Small intestine (tissue), 7 donors: ENCODE measurements around the gene SELENOM. TPM values are rescaled to one million over a fixed set of nuclear protein-coding genes. Genes with fewer than 3 reads are reported as not detected.

Experiments
- DNase-seq, 2 donors: peaks; one replicate each; pipeline versions ENCODE4 v3.0.0 to v3.0.0-alpha.2; 2013
- FAIRE-seq: peaks from 2 replicates; lab custom pipeline; 2012; peaks lifted over from hg19 to GRCh38; lab: Jason Lieb, UNC
- H3K27ac ChIP-seq, 3 donors: one replicate each; pipeline ENCODE4 v1.5.1; 2013; ENCODE audit warnings: low read length in 2 of 3, mild to moderate bottlenecking in 2 of 3, control low read depth in 1 of 3, inconsistent platforms in 1 of 3, low read depth in 1 of 3, moderate library complexity in 1 of 3
- H3K27me3 ChIP-seq, 3 donors: one replicate each; pipeline ENCODE4 v1.6.1; 2013; ENCODE audit warnings: low read length in 3 of 3, inconsistent platforms in 1 of 3; ENCODE audit not compliant: control insufficient read depth in 3 of 3, insufficient read depth in 3 of 3
- H3K36me3 ChIP-seq, 3 donors: one replicate each; pipeline ENCODE4 v1.6.1; 2013; ENCODE audit warnings: low read length in 3 of 3, inconsistent platforms in 1 of 3, low read depth in 1 of 3, mild to moderate bottlenecking in 1 of 3, moderate library complexity in 1 of 3; ENCODE audit not compliant: control insufficient read depth in 3 of 3, insufficient read depth in 2 of 3
- H3K4me1 ChIP-seq, 3 donors: one replicate each; pipeline ENCODE4 v1.6.1; 2013; ENCODE audit warnings: low read length in 2 of 3, inconsistent platforms in 1 of 3, low read depth in 1 of 3, mild to moderate bottlenecking in 1 of 3, moderate library complexity in 1 of 3; ENCODE audit not compliant: control insufficient read depth in 3 of 3, insufficient read depth in 2 of 3
- H3K4me3 ChIP-seq, 3 donors: one replicate each; pipeline ENCODE4 v1.5.1; 2013; ENCODE audit warnings: low read length in 3 of 3, control low read depth in 1 of 3, inconsistent platforms in 1 of 3, low read depth in 1 of 3, mild to moderate bottlenecking in 1 of 3, moderate library complexity in 1 of 3
- H3K9me3 ChIP-seq, 2 donors: one replicate each; pipeline ENCODE4 v1.6.1; 2013; ENCODE audit warnings: low read depth in 1 of 2, low read length in 1 of 2; ENCODE audit not compliant: control insufficient read depth in 2 of 2, insufficient read depth in 1 of 2
- WGBS, 3 donors: extraction: QIAGEN DNeasy Blood & Tissue Kit; methylation state at CpG; one replicate each; pipeline ENCODE4 v1.1.7; 2013; 5-methylcytosine and 5-hydroxymethylcytosine counted together
- polyA plus RNA-seq, 4 donors: library from polyadenylated mRNA; stranded (reverse) in 3 of 4; unstranded in 1 of 4; fragments of 200-250 nt in 3 of 4; fragments of 120-200 nt in 1 of 4; gene quantifications; one replicate each; pipeline versions ENCODE4 v1.2.1 to v1.2.3, GENCODE V29; 2013
- donor health status: healthy with polysubstance abuse.
- donor health status: control.
- donor health status: control.
- donor health status: Bipolar disorder and iron deficiency.
- donor health status: healthy.

SELENOM gene
- polyA plus RNA-seq, 4 donors = 14.8 to 163 (median 69.2) TPM

DNA sequence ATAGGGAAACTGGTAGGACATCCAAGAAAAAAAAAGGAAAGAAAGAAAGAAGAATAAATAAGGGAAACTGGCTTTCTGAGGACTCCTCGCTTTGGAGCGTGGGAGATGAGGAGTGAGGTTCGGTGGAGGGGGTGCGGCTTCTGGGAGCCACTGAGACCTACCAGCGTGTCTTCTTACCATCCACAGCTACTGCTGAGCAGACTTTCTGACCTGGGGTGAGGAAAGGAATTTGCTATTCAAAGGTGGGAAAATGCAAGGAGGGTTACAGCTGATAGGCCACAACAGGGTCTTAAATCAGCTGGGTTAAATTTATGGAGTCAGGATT is 488 bp upstream of the SELENOM start:
- no peak for DNase-seq
- H3K27ac ChIP-seq = peak overlapping the region; percentile 55 to 81 (median 66)
- peaks cover 0 to 10% (median 0%) of the 10 kb centered on the region in 3 donors for H3K4me1 ChIP-seq
- H3K4me3 ChIP-seq = peak overlapping the region in 2 of 3 donors; percentile 47 to 66
- H3K27me3 ChIP-seq = no peaks in the 10 kb centered on the region
- no peaks in the 10 kb centered on the region for H3K9me3 ChIP-seq
- 0 to 2% (median 1%) methylated on average over 5 of the region's 5 CpGs for WGBS, 3 donors
- FAIRE-seq = no peak
- peaks cover 0 to 31% (median 4%) of the 10 kb centered on the region in 3 donors for H3K36me3 ChIP-seq

DNA sequence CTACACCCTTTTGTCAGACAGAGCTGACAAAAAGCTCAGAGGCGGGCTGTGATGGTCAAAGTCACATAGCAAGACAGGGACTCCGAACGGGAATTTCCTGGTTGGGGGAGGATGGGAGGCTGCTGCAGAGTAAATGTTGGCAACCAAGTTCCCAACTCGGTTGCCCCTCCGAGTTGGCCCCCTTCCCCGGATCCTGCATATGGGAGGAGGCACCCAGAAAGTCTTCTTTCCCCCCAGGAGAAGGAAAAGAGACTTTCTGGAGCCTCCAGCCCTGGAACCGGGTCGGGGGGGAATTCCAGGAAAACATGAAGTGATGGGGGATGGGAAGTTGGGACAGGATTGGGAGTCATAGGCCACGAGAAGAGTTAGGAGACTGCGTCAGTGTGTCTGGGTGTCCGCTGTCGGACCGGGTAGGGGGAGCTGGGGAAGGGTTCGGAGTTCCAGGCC is 614 bp downstream of the SELENOM start:
- 52 to 68% (median 64%) methylated on average over 14 of the region's 14 CpGs for WGBS, 3 donors
- Histone ChIP-seq H3K9me3 (no peaks in the 10 kb centered on the region), H3K27me3 (no peaks in the 10 kb centered on the region), H3K36me3 (peaks cover 0 to 42% (median 4%) of the 10 kb centered on the region in 3 donors), H3K27ac (peak overlapping the region; percentile 63 to 95 (median 86)), H3K4me3 (peak overlapping the region; percentile 47 to 72 (median 66)), H3K4me1 (peaks cover 0 to 20% (median 0%) of the 10 kb centered on the region in 3 donors)
- no peak for FAIRE-seq
- DNase-seq = peak in 1 of 2 donors; percentile 33

- DNase-seq (peak in 1 of 2 donors; percentile 49), FAIRE-seq (no peak)
- H3K4me3 ChIP-seq = peak overlapping the region in 2 of 3 donors; percentile 66 to 72
- peaks cover 0 to 49% (median 4%) of the 10 kb centered on the region in 3 donors for H3K36me3 ChIP-seq
- H3K27me3 ChIP-seq = no peaks in the 10 kb centered on the region
- peaks cover 0 to 21% (median 0%) of the 10 kb centered on the region in 3 donors for H3K4me1 ChIP-seq
- WGBS, 3 donors = 27 to 46% (median 34%) methylated on average over 4 of the region's 4 CpGs
- no peaks in the 10 kb centered on the region for H3K9me3 ChIP-seq
- H3K27ac ChIP-seq = peak overlapping the region in 2 of 3 donors; percentile 86 to 95
Observed at GRCh38 chr22:31106001-31106571, 1.3 kb downstream of the SELENOM start.

DNA sequence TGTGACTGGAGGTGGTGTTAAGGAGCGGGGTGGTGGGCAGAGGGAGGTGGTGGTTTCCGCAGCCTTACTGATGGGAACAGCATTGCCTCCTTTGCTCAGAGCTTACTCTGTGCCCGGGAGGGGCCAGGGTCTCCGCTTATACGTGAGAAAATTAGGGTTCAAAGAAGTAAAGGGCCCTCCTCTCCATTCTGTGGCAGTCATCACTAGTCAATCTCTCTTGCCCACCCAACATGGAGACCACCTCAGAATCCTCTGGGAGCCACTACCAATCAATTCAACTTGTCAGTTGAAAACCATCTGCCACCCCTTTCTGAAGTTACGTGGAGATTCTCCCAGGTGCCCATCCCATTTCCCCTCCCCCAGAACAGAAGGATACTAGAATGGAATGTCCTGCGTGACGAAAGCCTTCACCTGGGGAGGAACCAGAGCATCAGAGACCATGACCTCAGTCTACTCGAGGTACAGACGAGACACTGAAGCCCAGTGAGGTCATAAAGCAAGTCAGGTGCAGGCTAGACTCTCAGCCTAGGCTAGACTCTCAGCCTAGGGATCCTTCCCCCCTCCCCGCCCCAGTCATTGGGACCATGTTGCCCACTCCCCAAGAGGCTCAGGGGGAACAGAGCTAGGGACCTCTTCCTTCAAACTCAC is 2.0 kb downstream of the SELENOM start:
- WGBS, 3 donors = 70 to 80% (median 72%) methylated on average over 11 of the region's 11 CpGs
- Histone ChIP-seq H3K27me3 (no peaks in the 10 kb centered on the region), H3K9me3 (no peaks in the 10 kb centered on the region), H3K4me1 (peaks cover 0 to 21% (median 0%) of the 10 kb centered on the region in 3 donors), H3K27ac (peak overlapping the region in 2 of 3 donors; percentile 86 to 95), H3K36me3 (peaks cover 0 to 54% (median 8%) of the 10 kb centered on the region in 3 donors), H3K4me3 (no peak overlapping the region)
- FAIRE-seq (no peak), DNase-seq (no peak)

GRCh38 chr22:31104869-31105268 is 2.5 kb downstream of the SELENOM start:
- 48 to 79% (median 61%) methylated on average over 32 to 35 of the region's 35 CpGs for WGBS, 3 donors
- peak in 1 of 2 donors; percentile 57 for DNase-seq
- peak overlapping the region in 1 of 3 donors; percentile 95 for H3K27ac ChIP-seq
- H3K4me1 ChIP-seq = peaks cover 0 to 21% (median 0%) of the 10 kb centered on the region in 3 donors
- no peaks in the 10 kb centered on the region for H3K9me3 ChIP-seq
- no peak overlapping the region for H3K4me3 ChIP-seq
- peaks cover 1 to 60% (median 11%) of the 10 kb centered on the region in 3 donors for H3K36me3 ChIP-seq
- H3K27me3 ChIP-seq = no peaks in the 10 kb centered on the region
- FAIRE-seq = no peak

GRCh38 chr22:31103899-31104694 is 3.3 kb downstream of the SELENOM start:
- peak overlapping the region in 2 of 3 donors; percentile 65 to 69 for H3K27ac ChIP-seq
- peaks cover 2 to 67% (median 16%) of the 10 kb centered on the region in 3 donors for H3K36me3 ChIP-seq
- DNase-seq = no peak
- no peaks in the 10 kb centered on the region for H3K9me3 ChIP-seq
- no peaks in the 10 kb centered on the region for H3K27me3 ChIP-seq
- H3K4me1 ChIP-seq = peaks cover 0 to 21% (median 0%) of the 10 kb centered on the region in 3 donors
- WGBS, 3 donors = 77 to 83% (median 82%) methylated on average over 33 of the region's 33 CpGs
- no peak for FAIRE-seq
- H3K4me3 ChIP-seq = no peak overlapping the region

DNA sequence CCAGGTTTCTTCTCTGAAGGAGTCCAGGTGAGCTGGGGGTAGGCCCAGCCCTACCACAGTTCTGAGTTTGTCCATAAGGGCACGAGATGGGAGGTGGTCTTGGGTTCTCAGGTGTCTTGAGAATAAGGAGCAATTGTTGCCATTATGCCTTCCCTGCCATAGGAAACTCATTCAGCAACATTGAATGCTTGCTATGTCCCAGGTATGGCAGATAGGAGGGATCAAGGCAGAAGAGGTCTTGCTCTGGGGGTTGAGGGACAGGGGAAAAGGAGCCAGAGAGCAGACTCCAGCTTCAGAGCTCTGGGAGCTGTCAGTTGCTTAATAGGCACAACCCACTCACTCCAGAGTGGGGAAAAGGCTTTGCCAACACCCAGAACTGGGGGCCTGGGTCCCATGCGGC is 4.3 kb downstream of the SELENOM start:
- Histone ChIP-seq H3K9me3 (no peaks in the 10 kb centered on the region), H3K36me3 (peaks cover 2 to 77% (median 18%) of the 10 kb centered on the region in 3 donors), H3K4me1 (peaks cover 0 to 25% (median 0%) of the 10 kb centered on the region in 3 donors), H3K4me3 (no peak overlapping the region), H3K27me3 (no peaks in the 10 kb centered on the region), H3K27ac (peak overlapping the region in 2 of 3 donors; percentile 65 to 69)
- FAIRE-seq = no peak
- 77 to 83% (median 80%) methylated on average over 2 of the region's 2 CpGs for WGBS, 3 donors
- no peak for DNase-seq
